GM21723 (cell line): Measurements from ENCODE around the gene RRM1.
"Not testable (repeated sequence)": the region's sequence is repeated elsewhere in the genome, so short reads cannot be mapped to it uniquely, and the experiment has no call there.

Experiments
- ATAC-seq: cut with Tn5 transposase; IDR thresholded peaks from one replicate; pipeline ENCODE4 v1.9.1; 2021; ENCODE audit warnings: mild to moderate bottlenecking, moderate library complexity; ENCODE audit not compliant: unreplicated experiment

Gene RRM1

GRCh38 chr11:4076774-4077173 lies 17.8 kb upstream of the RRM1 start:
- no peak for ATAC-seq

GRCh38 chr11:4083198-4083597 lies 11.4 kb upstream of the RRM1 start:
- ATAC-seq: no peak

GRCh38 chr11:4084406-4085125 lies 10.0 kb upstream of the RRM1 start:
- ATAC-seq: no peak

DNA sequence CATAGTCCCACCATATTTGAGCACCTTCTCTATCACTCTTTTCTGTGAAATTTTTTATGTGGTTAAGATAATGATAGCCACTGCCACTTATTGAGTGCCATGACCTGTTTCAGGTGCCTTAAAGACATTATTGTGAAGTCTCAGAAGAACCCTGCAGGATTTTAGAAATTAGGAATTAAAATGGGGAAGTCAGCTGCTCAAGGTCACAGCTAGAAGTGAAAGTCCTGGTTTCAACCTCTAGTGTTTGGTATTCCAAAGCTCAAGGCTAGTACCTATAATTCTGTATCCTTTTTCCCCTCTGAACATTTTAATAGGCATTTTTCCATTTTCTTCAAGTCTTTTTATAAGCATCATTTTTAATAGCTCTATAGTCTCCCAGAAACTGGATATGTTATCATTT lies 9.0 kb upstream of the RRM1 start:
- no peak for ATAC-seq

- ATAC-seq: no peak
Observed at GRCh38 chr11:4086575-4087353, 7.8 kb upstream of the RRM1 start.

GRCh38 chr11:4087551-4087950 lies 7.0 kb upstream of the RRM1 start:
- ATAC-seq: no peak

- no peak for ATAC-seq
Observed at GRCh38 chr11:4090258-4090657, 4.3 kb upstream of the RRM1 start.

- no peak for ATAC-seq
Observed at GRCh38 chr11:4092026-4092425, 2.6 kb upstream of the RRM1 start.

DNA sequence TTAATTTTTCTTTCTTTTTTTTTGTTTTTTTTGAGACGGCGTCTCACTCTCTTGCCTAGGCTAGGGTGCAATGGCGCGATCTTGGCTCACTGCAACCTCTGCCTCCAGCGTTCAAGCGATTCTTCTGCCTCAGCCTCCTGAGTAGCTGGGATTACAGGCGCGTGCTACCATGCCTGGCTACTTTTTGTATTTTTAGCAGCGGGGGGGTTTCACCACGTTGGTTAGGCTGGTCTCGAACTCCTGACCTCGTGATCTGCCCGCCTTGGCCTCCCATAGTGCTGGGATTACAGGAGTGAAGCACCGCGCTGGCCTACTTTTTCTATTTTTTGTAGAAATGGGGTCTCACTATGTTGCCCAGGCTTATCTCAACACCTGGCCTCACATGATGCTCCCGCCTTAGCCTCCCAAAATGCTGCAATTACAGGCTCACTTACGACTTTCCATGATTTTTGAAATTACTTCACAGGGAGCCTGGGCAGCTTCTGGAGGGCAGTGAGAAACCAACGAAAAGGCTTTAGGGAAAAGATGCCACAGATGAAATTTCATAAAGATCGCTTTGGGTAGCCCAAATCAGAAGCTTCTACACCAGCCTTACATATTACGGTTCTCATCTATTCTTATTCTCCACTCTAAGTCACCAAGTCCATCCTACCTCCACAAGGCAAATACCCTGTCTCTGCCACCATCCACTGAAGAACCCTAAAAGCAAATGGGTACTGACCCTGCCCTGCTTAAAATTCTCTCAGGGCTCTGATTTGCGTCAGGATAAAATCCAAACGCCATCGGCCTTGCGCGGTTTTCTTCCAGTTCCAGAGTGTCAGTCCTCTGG lies 866 bp upstream of the RRM1 start:
- ATAC-seq: no peak

DNA sequence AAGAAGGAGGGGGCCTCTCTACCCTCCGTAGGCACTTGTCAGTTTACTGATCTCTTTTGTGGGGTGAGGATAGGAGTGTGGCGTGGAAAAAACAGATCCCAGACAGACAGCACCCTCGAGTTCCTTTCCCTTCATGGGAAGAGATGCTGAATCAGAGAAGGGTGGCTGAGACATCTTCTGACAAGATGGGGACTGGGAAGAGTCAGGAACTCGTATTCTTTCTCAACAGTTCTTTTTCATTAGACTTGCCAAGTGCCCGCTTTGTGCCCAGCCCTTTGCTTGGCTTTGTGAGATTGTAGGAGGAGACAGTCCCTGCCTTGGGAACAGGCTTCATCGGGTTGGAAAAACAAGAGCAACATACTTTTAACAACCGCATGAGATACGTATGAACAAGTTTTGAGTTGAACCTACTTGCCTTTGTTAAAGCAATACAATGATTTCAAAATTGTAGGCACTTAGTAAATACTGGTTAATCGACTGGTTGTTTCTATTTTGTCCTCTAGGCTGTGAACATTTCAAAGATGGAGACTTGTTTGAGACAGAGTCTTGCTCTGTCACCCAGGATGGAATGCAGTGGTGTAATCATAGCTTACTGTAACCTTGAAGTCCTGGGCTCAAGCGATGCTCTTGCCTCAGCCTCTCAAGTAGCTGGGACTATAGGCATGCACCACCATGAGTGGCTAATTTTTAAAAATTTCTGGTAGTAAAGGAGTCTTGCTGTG lies 1.1 kb downstream of the RRM1 start:
- ATAC-seq: no peak

GRCh38 chr11:4098026-4098621 lies 3.5 kb downstream of the RRM1 start:
- no peak for ATAC-seq

- ATAC-seq: no peak
Observed at GRCh38 chr11:4102711-4103110, 8.1 kb downstream of the RRM1 start.

DNA sequence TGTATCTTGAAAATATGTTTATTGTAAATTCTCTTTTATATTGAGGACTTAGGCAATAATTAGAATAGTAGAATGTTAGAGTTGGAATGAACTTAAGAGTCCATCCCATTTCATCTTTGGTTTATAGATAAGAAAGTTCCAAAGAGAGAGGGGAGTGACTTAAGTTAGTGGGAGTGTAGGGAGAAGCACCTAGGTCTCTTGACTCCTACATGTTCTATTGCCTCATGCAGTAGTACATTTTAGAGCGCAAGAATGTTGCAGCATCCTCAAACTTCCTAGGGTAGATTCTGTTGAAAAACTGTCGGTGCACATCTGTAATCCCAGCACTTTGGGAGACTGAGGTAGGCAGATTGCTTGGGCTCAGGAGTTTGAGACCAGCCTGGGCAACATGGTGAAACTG lies 8.7 kb downstream of the RRM1 start:
- no peak for ATAC-seq

DNA sequence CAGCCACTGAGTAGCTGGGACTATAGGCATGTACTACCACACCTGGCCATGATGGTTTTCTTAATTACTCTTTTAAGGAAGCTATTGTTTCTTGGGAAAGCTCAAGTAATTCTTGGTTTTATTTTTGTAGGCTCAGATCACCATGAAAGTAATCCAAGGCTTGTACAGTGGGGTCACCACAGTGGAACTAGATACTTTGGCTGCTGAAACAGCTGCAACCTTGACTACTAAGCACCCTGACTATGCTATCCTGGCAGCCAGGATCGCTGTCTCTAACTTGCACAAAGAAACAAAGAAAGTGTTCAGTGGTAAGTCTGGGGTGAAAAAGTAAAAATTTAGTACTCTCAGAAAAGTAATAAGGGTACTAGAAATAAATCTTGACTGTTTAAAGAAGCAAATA lies 11.3 kb downstream of the RRM1 start:
- ATAC-seq: no peak

DNA sequence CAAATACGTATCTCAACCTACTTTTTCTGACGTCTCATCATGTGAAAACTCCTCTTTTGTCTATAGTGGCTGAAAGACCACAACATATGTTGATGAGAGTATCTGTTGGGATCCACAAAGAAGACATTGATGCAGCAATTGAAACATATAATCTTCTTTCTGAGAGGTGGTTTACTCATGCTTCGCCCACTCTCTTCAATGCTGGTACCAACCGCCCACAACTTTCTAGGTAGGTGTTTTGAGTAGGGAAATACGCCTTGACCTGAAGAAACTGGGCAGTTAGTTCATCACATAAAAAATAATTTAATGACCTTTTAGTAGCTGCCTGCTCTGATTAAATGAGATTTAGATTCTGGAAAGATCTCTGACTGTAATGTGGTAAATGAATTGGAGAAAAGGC lies 17.2 kb downstream of the RRM1 start:
- no peak for ATAC-seq

DNA sequence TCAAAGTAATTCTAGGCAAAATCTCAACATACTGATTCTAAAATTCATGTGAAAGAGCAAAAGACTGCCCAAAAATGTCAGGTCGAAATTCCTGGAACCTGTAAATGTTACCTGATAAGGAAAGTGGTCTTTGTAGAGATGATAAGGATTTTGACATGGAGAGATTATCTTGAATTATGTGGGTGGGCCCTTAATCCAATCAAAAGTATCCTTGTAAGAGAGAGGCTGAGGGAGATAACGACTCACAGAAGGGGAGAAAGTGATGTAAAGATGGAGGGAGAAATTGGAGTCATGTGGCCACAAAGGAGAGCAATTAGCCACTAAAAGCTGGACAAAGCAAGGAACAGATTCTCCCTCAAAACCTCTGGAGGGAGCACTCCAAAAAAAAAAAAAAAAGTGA lies 20.5 kb downstream of the RRM1 start:
- ATAC-seq: no peak

DNA sequence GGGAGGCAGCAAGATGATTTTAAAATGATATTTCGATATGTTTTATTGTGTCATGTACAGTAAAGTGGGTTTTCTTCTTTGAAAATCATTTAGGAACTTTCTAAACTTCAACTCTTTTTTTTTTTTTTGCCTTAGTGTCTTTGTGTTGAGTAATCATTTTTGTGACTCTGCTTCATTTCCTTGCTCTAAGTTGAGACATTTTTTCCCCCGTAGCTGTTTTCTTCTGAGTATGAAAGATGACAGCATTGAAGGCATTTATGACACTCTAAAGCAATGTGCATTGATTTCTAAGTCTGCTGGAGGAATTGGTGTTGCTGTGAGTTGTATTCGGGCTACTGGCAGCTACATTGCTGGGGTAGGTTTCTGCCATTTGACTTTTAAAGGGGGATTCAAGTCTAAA lies 23.5 kb downstream of the RRM1 start:
- no peak for ATAC-seq

DNA sequence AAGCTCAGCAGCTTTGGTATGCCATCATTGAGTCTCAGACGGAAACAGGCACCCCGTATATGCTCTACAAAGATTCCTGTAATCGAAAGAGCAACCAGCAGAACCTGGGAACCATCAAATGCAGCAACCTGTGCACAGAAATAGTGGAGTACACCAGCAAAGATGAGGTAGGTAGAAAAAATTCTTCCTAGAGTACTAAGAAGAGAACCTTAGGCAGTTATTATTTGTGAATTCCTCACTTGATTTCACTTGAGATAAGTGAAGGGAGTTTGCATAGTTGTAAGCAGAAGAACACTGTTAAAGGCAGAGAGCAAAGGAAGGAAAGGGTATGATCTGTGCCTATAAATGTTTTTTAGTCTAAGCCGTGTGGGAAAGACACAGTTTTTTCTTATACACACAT lies 28.6 kb downstream of the RRM1 start:
- ATAC-seq: no peak

- no peak for ATAC-seq
Observed at GRCh38 chr11:4125141-4125540, 30.5 kb downstream of the RRM1 start.

DNA sequence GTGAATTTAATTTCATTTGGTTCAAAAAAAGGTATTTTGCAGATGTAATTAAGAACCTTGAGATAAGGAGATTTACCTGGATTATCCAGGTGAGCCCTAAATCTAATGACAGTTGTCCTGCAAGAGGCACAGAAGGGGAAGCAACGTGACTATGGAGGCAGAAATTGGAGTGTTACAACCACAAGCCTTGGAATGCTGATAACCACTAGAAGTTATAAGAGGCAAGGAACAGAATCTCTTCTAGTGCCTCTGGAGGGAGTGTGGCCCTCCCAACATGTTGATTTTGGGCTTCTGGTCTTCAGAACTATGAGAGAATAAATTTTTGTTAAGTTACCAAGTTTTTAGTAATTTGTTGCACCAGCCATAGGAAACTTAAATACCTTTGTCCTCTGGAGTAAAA lies 32.8 kb downstream of the RRM1 start:
- ATAC-seq: no peak

DNA sequence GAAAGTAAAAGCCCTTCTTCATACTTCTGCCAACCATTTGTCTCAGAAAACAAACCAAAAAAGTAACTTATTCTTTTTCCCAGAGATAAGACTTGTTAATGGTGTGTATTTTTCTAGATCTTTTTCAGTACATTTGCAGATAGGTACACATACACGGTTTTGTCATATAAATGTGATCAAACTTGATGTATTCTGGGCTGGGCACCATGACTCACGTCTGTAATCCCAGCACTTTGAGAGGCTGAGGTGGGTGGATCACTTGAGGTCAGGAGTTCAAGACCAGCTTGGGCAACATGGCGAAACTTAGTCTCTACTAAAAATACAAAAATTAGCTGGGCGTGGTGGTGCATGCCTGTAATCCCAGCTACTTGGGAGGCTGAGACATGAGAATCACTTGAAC lies 35.6 kb downstream of the RRM1 start:
- not testable (repeated sequence) for ATAC-seq
